MM.1S (cell line): ENCODE results near the gene SLC35G3.

Source experiments
- CTCF ChIP-seq: fragments of 300-600 bp; sonication (generic); IDR thresholded peaks from 2 replicates; pipeline ENCODE4 v1.5.1; 2016; ENCODE audit warnings: antibody characterized with exemption, low read length, mixed read lengths
- EZH2 ChIP-seq: fragments of 300-600 bp; sonication (generic); optimal IDR thresholded peaks from 2 replicates; pipeline ENCODE3; 2017; ENCODE audit warnings: low read depth, mild to moderate bottlenecking, antibody characterized with exemption, low read length, mixed read lengths

GRCh38 chr17:35239823-35240222 is 45.6 kb upstream of the SLC35G3 start:
- TF ChIP-seq CTCF (no peak), EZH2 (no peak)
